Measurements from ENCODE around the gene NTNG1.

NTNG1 gene

GRCh38 chr1:107525145-107525544 is 384.3 kb downstream of the NTNG1 start:
- no peak for DNase-seq

GRCh38 chr1:107525961-107526360 is 385.1 kb downstream of the NTNG1 start:
- DNase-seq: no peak

GRCh38 chr1:107526524-107527198 is 385.8 kb downstream of the NTNG1 start:
- DNase-seq: no peak

DNA sequence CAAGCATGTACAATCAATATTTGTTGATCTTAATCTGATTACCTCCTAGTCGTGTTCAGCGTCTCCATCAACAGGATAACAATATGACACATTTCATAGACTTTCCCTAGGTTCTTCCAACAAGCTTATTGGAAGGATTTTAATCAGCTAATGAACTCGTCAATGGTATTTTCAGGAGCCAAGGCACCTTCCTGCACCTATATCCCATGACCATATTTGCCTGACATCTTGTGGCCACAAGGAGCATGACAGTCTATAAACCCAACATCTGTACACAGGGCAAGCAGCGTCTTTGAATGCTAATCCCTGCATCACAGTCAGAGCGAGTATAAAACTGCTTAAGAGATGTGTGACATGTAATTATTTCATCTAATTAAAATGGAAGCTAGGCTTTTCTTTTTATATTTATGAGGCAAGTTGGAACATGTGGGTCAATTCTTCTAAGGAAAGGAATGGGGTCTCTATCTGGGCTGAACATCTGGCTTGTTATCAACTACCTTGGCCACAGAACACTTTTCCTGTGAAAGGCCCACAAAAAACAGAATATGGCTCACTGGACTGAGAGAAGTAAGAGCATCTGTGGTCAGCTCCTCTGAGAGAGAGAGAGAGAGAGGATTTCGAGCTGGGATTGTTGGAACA is 388.8 kb downstream of the NTNG1 start:
- DNase-seq: no peak

DNA sequence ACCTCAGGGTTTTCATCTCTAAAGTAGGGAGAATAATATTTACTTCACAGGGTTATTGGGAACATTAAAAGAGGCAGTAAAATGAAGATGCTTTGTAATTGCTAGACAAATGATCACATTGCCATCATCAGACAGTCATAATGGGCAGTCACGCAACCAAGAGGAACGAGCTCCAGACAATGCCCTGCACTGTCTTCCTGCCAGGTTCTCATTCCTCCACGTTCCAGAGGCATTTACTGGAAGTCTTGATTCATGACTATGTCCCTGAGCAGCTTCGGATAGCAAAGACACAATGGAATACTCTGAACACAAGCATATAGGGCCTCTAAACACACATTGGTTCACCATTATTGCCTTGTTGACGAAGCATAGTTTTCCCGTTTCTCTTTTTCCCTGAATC is 389.7 kb downstream of the NTNG1 start:
- no peak for DNase-seq

GRCh38 chr1:107531065-107531908 is 390.4 kb downstream of the NTNG1 start:
- no peak for DNase-seq

DNA sequence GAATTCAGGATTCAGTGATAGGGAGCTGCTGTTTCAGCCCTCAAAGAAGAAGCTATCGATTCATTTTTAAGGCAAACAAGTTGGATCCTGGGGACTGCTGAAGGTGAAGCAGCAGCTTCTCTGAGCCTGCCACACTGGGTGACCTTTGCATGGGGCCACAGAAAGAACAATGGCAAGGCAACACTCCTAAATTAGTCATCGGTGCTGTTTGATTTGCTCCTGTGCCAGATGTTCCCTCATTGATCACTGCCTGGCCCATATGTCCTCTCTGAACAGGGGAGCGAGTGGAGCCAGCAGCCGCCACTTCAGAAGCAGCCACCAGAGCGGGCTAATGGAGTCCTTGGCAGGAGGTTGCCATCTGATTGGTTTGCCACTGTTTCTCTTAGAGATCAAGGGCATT is 391.5 kb downstream of the NTNG1 start:
- no peak for DNase-seq
